ENCODE measurements around the gene SKA3. TPM values are rescaled to one million over a fixed set of nuclear protein-coding genes. Genes with fewer than 3 reads are reported as not detected.
"Not testable (repeated sequence)": the region's sequence is repeated elsewhere in the genome, so short reads cannot be mapped to it uniquely, and the experiment has no call there.

Gene SKA3
- total and polyA plus RNA-seq, 2 of the 13 experiments (the other 11 are each of a cell fraction or from before 2014, with no cell fraction given) = 7.2 to 10.8 TPM

GRCh38 chr13:21198391-21198790 lies 22.0 kb upstream of the SKA3 start:
- WGBS (ENCODE audit: low lambda C conversion rate) = 25% methylated on average over 1 of the region's 4 CpGs
- POLR2A ChIA-PET = not testable (repeated sequence)

GRCh38 chr13:21197606-21198225 lies 21.4 kb upstream of the SKA3 start:
- intact Hi-C loops (cut with micrococcal nuclease; ENCODE audit: unreplicated experiment); H3K9ac ChIP-seq (ENCODE audit: insufficient read depth, low read depth, low read length); H3K4me2 ChIP-seq (ENCODE audit: low read depth, low read length); BruUV-seq (replicated peaks); FAIRE-seq; H3K36me3 ChIP-seq (replicated peaks in 1 of 2; ENCODE audit: control insufficient read depth in 1 of 2, insufficient read depth in 2 of 2, low read length in 2 of 2); POLR2A ChIA-PET; in situ Hi-C loops (cut with HindIII; ENCODE audit: extremely low pct_ligation_motif_present, low pct_unique_long_range_greater_than_20kb); H3K9me3 ChIP-seq (ENCODE audit: low read length); DNase-seq (ENCODE audit: low spot score); H3K4me1 ChIP-seq (ENCODE audit: insufficient read depth, low read length); CTCF ChIA-PET (ENCODE audit: low intra/inter-chr PET ratio, low total read pairs); H3K27ac ChIP-seq (ENCODE audit: extremely low read length, insufficient read depth, low read length); H2AFZ ChIP-seq (ENCODE audit: low read length); H3K4me3 ChIP-seq (replicated peaks in 1 of 3; ENCODE audit: insufficient read depth in 1 of 3, low read depth in 2 of 3, low read length in 3 of 3); H3K79me2 ChIP-seq (ENCODE audit: insufficient read depth, low read length); H4K20me1 ChIP-seq (ENCODE audit: insufficient read depth, low read length); H3K27me3 ChIP-seq (ENCODE audit: control insufficient read depth in 1 of 2, insufficient read depth in 2 of 2, low read length in 2 of 2): not testable (repeated sequence)
- peak; percentile 50 for ATAC-seq
- WGBS (ENCODE audit: low lambda C conversion rate) = 34% methylated on average over 9 of the region's 9 CpGs
- peak; percentile 25 for TF ChIP-seq STAG1 (CRISPR knock-in tag; IDR thresholded peaks at IDR 0.05)

More at GRCh38 chr13:21198391-21198790, 22.0 kb upstream of the SKA3 start:
- intact Hi-C loops (cut with micrococcal nuclease; ENCODE audit: unreplicated experiment); H3K27me3 ChIP-seq (ENCODE audit: control insufficient read depth in 1 of 2, insufficient read depth in 2 of 2, low read length in 2 of 2); H3K27ac ChIP-seq (ENCODE audit: extremely low read length, insufficient read depth, low read length); in situ Hi-C loops (cut with HindIII; ENCODE audit: extremely low pct_ligation_motif_present, low pct_unique_long_range_greater_than_20kb); H2AFZ ChIP-seq (ENCODE audit: low read length); FAIRE-seq; H4K20me1 ChIP-seq (ENCODE audit: insufficient read depth, low read length); CTCF ChIA-PET (ENCODE audit: low intra/inter-chr PET ratio, low total read pairs); H3K9ac ChIP-seq (ENCODE audit: insufficient read depth, low read depth, low read length); ATAC-seq; H3K36me3 ChIP-seq (replicated peaks in 1 of 2; ENCODE audit: control insufficient read depth in 1 of 2, insufficient read depth in 2 of 2, low read length in 2 of 2); H3K9me3 ChIP-seq (ENCODE audit: low read length); H3K79me2 ChIP-seq (ENCODE audit: insufficient read depth, low read length); H3K4me2 ChIP-seq (ENCODE audit: low read depth, low read length); BruUV-seq (replicated peaks); H3K4me3 ChIP-seq (replicated peaks in 1 of 3; ENCODE audit: insufficient read depth in 1 of 3, low read depth in 2 of 3, low read length in 3 of 3); DNase-seq (ENCODE audit: low spot score): not testable (repeated sequence)
- peaks cover 10% of the 10 kb centered on the region for H3K4me1 ChIP-seq (ENCODE audit: insufficient read depth, low read length)

GRCh38 chr13:21194756-21195155 lies 18.4 kb upstream of the SKA3 start:
- H3K4me3 ChIP-seq (replicated peaks in 1 of 3; ENCODE audit: insufficient read depth in 1 of 3, low read depth in 2 of 3, low read length in 3 of 3); H3K9ac ChIP-seq (ENCODE audit: insufficient read depth, low read depth, low read length); H3K4me2 ChIP-seq (ENCODE audit: low read depth, low read length); FAIRE-seq; DNase-seq (ENCODE audit: low spot score); H3K79me2 ChIP-seq (ENCODE audit: insufficient read depth, low read length); H3K36me3 ChIP-seq (replicated peaks in 1 of 2; ENCODE audit: control insufficient read depth in 1 of 2, insufficient read depth in 2 of 2, low read length in 2 of 2); in situ Hi-C loops (cut with HindIII; ENCODE audit: extremely low pct_ligation_motif_present, low pct_unique_long_range_greater_than_20kb); H3K27me3 ChIP-seq (ENCODE audit: control insufficient read depth in 1 of 2, insufficient read depth in 2 of 2, low read length in 2 of 2); ATAC-seq; H4K20me1 ChIP-seq (ENCODE audit: insufficient read depth, low read length); POLR2A ChIA-PET; CTCF ChIA-PET (ENCODE audit: low intra/inter-chr PET ratio, low total read pairs); H2AFZ ChIP-seq (ENCODE audit: low read length); H3K27ac ChIP-seq (ENCODE audit: extremely low read length, insufficient read depth, low read length); BruUV-seq (replicated peaks); intact Hi-C loops (cut with micrococcal nuclease; ENCODE audit: unreplicated experiment); H3K9me3 ChIP-seq (ENCODE audit: low read length): not testable (repeated sequence)
- H3K4me1 ChIP-seq (ENCODE audit: insufficient read depth, low read length) = peaks cover 11% of the 10 kb centered on the region
- 16% methylated on average over 2 of the region's 2 CpGs for WGBS (ENCODE audit: low lambda C conversion rate)

GRCh38 chr13:21186410-21186809 lies 10.1 kb upstream of the SKA3 start:
- H2AFZ ChIP-seq (ENCODE audit: low read length); BruUV-seq (replicated peaks); DNase-seq (ENCODE audit: low spot score); ATAC-seq; POLR2A ChIA-PET; H3K4me2 ChIP-seq (ENCODE audit: low read depth, low read length); FAIRE-seq; H3K4me3 ChIP-seq (replicated peaks in 1 of 3; ENCODE audit: insufficient read depth in 1 of 3, low read depth in 2 of 3, low read length in 3 of 3); CTCF ChIA-PET (ENCODE audit: low intra/inter-chr PET ratio, low total read pairs); H3K79me2 ChIP-seq (ENCODE audit: insufficient read depth, low read length); intact Hi-C loops (cut with micrococcal nuclease; ENCODE audit: unreplicated experiment); H3K27ac ChIP-seq (ENCODE audit: extremely low read length, insufficient read depth, low read length); H3K9me3 ChIP-seq (ENCODE audit: low read length); H3K36me3 ChIP-seq (replicated peaks in 1 of 2; ENCODE audit: control insufficient read depth in 1 of 2, insufficient read depth in 2 of 2, low read length in 2 of 2); in situ Hi-C loops (cut with HindIII; ENCODE audit: extremely low pct_ligation_motif_present, low pct_unique_long_range_greater_than_20kb); H3K27me3 ChIP-seq (ENCODE audit: control insufficient read depth in 1 of 2, insufficient read depth in 2 of 2, low read length in 2 of 2); H3K9ac ChIP-seq (ENCODE audit: insufficient read depth, low read depth, low read length); H4K20me1 ChIP-seq (ENCODE audit: insufficient read depth, low read length): not testable (repeated sequence)
- no CpG with 5 or more reads among the region's 35 CpGs for WGBS (ENCODE audit: low lambda C conversion rate)
- H3K4me1 ChIP-seq (ENCODE audit: insufficient read depth, low read length) = peaks cover 11% of the 10 kb centered on the region
